Muscle layer of colon (tissue), 2 donors: ENCODE measurements around the gene ATOH8.
A peak's percentile ranks its signal among the peaks of the same experiment; 100 is the strongest.

Experiments used
- H3K27ac ChIP-seq: one replicate; pipeline ENCODE4 v1.7.0; 2013; ENCODE audit warnings: low read depth, mild to moderate bottlenecking, low read length, moderate library complexity
- H3K27me3 ChIP-seq, 2 donors: one replicate each; pipeline ENCODE4 v1.7.0; 2013; ENCODE audit warnings: low read length in 2 of 2, mild to moderate bottlenecking in 2 of 2; ENCODE audit not compliant: insufficient read depth in 2 of 2, control insufficient read depth in 1 of 2
- H3K36me3 ChIP-seq: one replicate; pipeline ENCODE4 v1.7.0; 2013; ENCODE audit warnings: mild to moderate bottlenecking, low read length; ENCODE audit not compliant: insufficient read depth
- H3K4me1 ChIP-seq: one replicate; pipeline ENCODE4 v1.7.0; 2013; ENCODE audit warnings: mild to moderate bottlenecking, low read length; ENCODE audit not compliant: insufficient read depth
- H3K4me3 ChIP-seq, 2 donors: one replicate each; pipeline ENCODE4 v1.7.0; 2013; ENCODE audit warnings: low read length in 2 of 2, low read depth in 1 of 2, mild to moderate bottlenecking in 1 of 2, moderate library complexity in 1 of 2
- H3K9ac ChIP-seq: one replicate; pipeline ENCODE4 v1.7.0; 2013; ENCODE audit warnings: low read length
- H3K9me3 ChIP-seq: one replicate; pipeline ENCODE4 v1.7.0; 2013; ENCODE audit warnings: mild to moderate bottlenecking, low read length
- donor health status: abdominal sarcoma.
- donor health status: Adenocarcinoma of cecum.

Gene ATOH8

GRCh38 chr2:85753525-85754312, at the start of gene ATOH8:
Gene ATOH8, plus strand, starts transcription at chr2:85753991. Its CDS starts 199 bp downstream, at chr2:85754190.
- no peaks in the 10 kb centered on the region for H3K9me3 ChIP-seq
- no peaks in the 10 kb centered on the region for H3K36me3 ChIP-seq
- H3K4me1 ChIP-seq, result peaks cover 56% of the 10 kb centered on the region
- peak within 1 kb of the TSS; percentile 48 to 91 for H3K4me3 ChIP-seq
- H3K27ac ChIP-seq, result peak within 1 kb of the TSS; percentile 81
- peak within 1 kb of the TSS; percentile 57 for H3K9ac ChIP-seq
- H3K27me3 ChIP-seq, result no peaks in the 10 kb centered on the region

GRCh38 chr2:85704038-85704437, 49.8 kb upstream of the ATOH8 start:
- Histone ChIP-seq H3K4me1 (no peaks in the 10 kb centered on the region), H3K36me3 (no peaks in the 10 kb centered on the region), H3K4me3 (no peak overlapping the region), H3K9ac (no peak overlapping the region), H3K27ac (no peak overlapping the region), H3K9me3 (no peaks in the 10 kb centered on the region), H3K27me3 (no peaks in the 10 kb centered on the region)

GRCh38 chr2:85704800-85705679, 48.8 kb upstream of the ATOH8 start:
- no peaks in the 10 kb centered on the region for H3K27me3 ChIP-seq
- no peak overlapping the region for H3K27ac ChIP-seq
- no peak overlapping the region for H3K9ac ChIP-seq

GRCh38 chr2:85705680-85706039, 48.1 kb upstream of the ATOH8 start:
- Histone ChIP-seq H3K9ac (no peak overlapping the region), H3K4me3 (no peak overlapping the region), H3K27me3 (no peaks in the 10 kb centered on the region), H3K36me3 (no peaks in the 10 kb centered on the region), H3K27ac (no peak overlapping the region), H3K9me3 (no peaks in the 10 kb centered on the region), H3K4me1 (peaks cover 6% of the 10 kb centered on the region)

More at GRCh38 chr2:85704800-85705679, 48.8 kb upstream of the ATOH8 start:
- Histone ChIP-seq H3K4me3 (no peak overlapping the region), H3K9me3 (no peaks in the 10 kb centered on the region), H3K4me1 (peaks cover 5% of the 10 kb centered on the region), H3K36me3 (no peaks in the 10 kb centered on the region)

- Histone ChIP-seq H3K9ac (no peak overlapping the region), H3K27ac (no peak overlapping the region), H3K36me3 (no peaks in the 10 kb centered on the region), H3K9me3 (no peaks in the 10 kb centered on the region), H3K4me3 (no peak overlapping the region), H3K4me1 (peaks cover 6% of the 10 kb centered on the region), H3K27me3 (no peaks in the 10 kb centered on the region)
Observed at GRCh38 chr2:85706063-85706462, 47.7 kb upstream of the ATOH8 start.

GRCh38 chr2:85706599-85707296, 47.0 kb upstream of the ATOH8 start:
- Histone ChIP-seq H3K36me3 (no peaks in the 10 kb centered on the region), H3K9ac (no peak overlapping the region), H3K27ac (no peak overlapping the region)

GRCh38 chr2:85707304-85707703, 46.5 kb upstream of the ATOH8 start:
- Histone ChIP-seq H3K4me1 (peaks cover 13% of the 10 kb centered on the region), H3K27me3 (no peaks in the 10 kb centered on the region), H3K4me3 (no peak overlapping the region), H3K27ac (no peak overlapping the region), H3K9me3 (no peaks in the 10 kb centered on the region), H3K36me3 (no peaks in the 10 kb centered on the region), H3K9ac (no peak overlapping the region)

More at GRCh38 chr2:85706599-85707296, 47.0 kb upstream of the ATOH8 start:
- peaks cover 13% of the 10 kb centered on the region for H3K4me1 ChIP-seq
- no peak overlapping the region for H3K4me3 ChIP-seq
- H3K9me3 ChIP-seq, result no peaks in the 10 kb centered on the region
- no peaks in the 10 kb centered on the region for H3K27me3 ChIP-seq

GRCh38 chr2:85708641-85709040, 45.1 kb upstream of the ATOH8 start:
- Histone ChIP-seq H3K36me3 (no peaks in the 10 kb centered on the region), H3K27me3 (no peaks in the 10 kb centered on the region), H3K9ac (no peak overlapping the region), H3K4me1 (peaks cover 13% of the 10 kb centered on the region), H3K4me3 (no peak overlapping the region), H3K27ac (no peak overlapping the region), H3K9me3 (no peaks in the 10 kb centered on the region)

- Histone ChIP-seq H3K36me3 (no peaks in the 10 kb centered on the region), H3K27me3 (no peaks in the 10 kb centered on the region), H3K4me1 (peaks cover 13% of the 10 kb centered on the region), H3K9me3 (no peaks in the 10 kb centered on the region), H3K4me3 (no peak overlapping the region), H3K9ac (no peak overlapping the region), H3K27ac (no peak overlapping the region)
Observed at GRCh38 chr2:85709401-85709811, 44.4 kb upstream of the ATOH8 start.

- Histone ChIP-seq H3K4me3 (no peak overlapping the region), H3K9me3 (no peaks in the 10 kb centered on the region), H3K27me3 (no peaks in the 10 kb centered on the region), H3K36me3 (no peaks in the 10 kb centered on the region), H3K4me1 (peaks cover 13% of the 10 kb centered on the region), H3K27ac (no peak overlapping the region), H3K9ac (no peak overlapping the region)
Observed at GRCh38 chr2:85710687-85711577, 42.9 kb upstream of the ATOH8 start.
